GM19023 (cell line): ENCODE data around the gene DGCR6L.
"Not testable (repeated sequence)": the region's sequence is repeated elsewhere in the genome, so short reads cannot be mapped to it uniquely, and the experiment has no call there.

Experiments used
- ATAC-seq: cut with Tn5 transposase; IDR thresholded peaks from one replicate; pipeline ENCODE4 v1.9.1; 2021; ENCODE audit warnings: mild to moderate bottlenecking, moderate library complexity; ENCODE audit not compliant: unreplicated experiment

The DGCR6L gene

GRCh38 chr22:20310773-20311172, 9.1 kb downstream of the DGCR6L start:
- not testable (repeated sequence) for ATAC-seq

- ATAC-seq, result not testable (repeated sequence)
These were observed 9.7 kb downstream of the DGCR6L start for GRCh38 chr22:20310180-20310579.

GRCh38 chr22:20308806-20309650, 10.8 kb downstream of the DGCR6L start:
- not testable (repeated sequence) for ATAC-seq

GRCh38 chr22:20307448-20308447, 12.1 kb downstream of the DGCR6L start:
- not testable (repeated sequence) for ATAC-seq

- not testable (repeated sequence) for ATAC-seq
These were observed 13.0 kb downstream of the DGCR6L start for GRCh38 chr22:20306646-20307447.

GRCh38 chr22:20305894-20306645, 13.8 kb downstream of the DGCR6L start:
- no peak for ATAC-seq

GRCh38 chr22:20305230-20305893, 14.5 kb downstream of the DGCR6L start:
- not testable (repeated sequence) for ATAC-seq

- no peak for ATAC-seq
These were observed 15.2 kb downstream of the DGCR6L start for GRCh38 chr22:20304646-20305045.

GRCh38 chr22:20303229-20303534, 16.7 kb downstream of the DGCR6L start:
- not testable (repeated sequence) for ATAC-seq

- no peak for ATAC-seq
These were observed 17.2 kb downstream of the DGCR6L start for GRCh38 chr22:20302438-20303228.

GRCh38 chr22:20299746-20300136, 20.1 kb downstream of the DGCR6L start:
- no peak for ATAC-seq

- peak; percentile 56 for ATAC-seq
These were observed 20.8 kb downstream of the DGCR6L start for GRCh38 chr22:20298803-20299745.

- ATAC-seq, result no peak
These were observed 21.6 kb downstream of the DGCR6L start for GRCh38 chr22:20298110-20298802.

GRCh38 chr22:20297414-20298109, 22.3 kb downstream of the DGCR6L start:
- no peak for ATAC-seq

- ATAC-seq, result no peak
These were observed 23.3 kb downstream of the DGCR6L start for GRCh38 chr22:20296598-20296997.

GRCh38 chr22:20295262-20296064, 24.4 kb downstream of the DGCR6L start:
- no peak for ATAC-seq
